OCI-LY1 (cell line): ENCODE results near the gene GINS3.

ENCODE experiments used
- H2AFZ ChIP-seq: fragments of 200-600 bp; sonication (generic), shearing (Covaris generic); 2 replicates; pipeline ENCODE4 v1.6.0; 2014; ENCODE audit warnings: antibody characterized with exemption, mild to moderate bottlenecking, low read length
- H3F3A ChIP-seq: fragments of 200-600 bp; sonication (generic), shearing (Covaris generic); 2 replicates; pipeline ENCODE4 v1.6.0; 2014; ENCODE audit warnings: mild to moderate bottlenecking, antibody characterized with exemption, low read length, moderate library complexity; ENCODE audit not compliant: insufficient read depth
- H3K27ac ChIP-seq: fragments of 200-600 bp; sonication (generic); 2 replicates; pipeline ENCODE4 v1.5.1; 2014; ENCODE audit warnings: low read length, mixed run types, mild to moderate bottlenecking, low read depth; ENCODE audit not compliant: poor library complexity, severe bottlenecking
- H3K27me3 ChIP-seq: fragments of 200-600 bp; sonication (generic); 2 replicates; pipeline ENCODE4 v1.6.0; 2014; ENCODE audit warnings: antibody characterized with exemption, mild to moderate bottlenecking, low read length, moderate library complexity; ENCODE audit not compliant: insufficient read depth
- H3K36me3 ChIP-seq: fragments of 200-600 bp; sonication (generic); 2 replicates; pipeline ENCODE4 v1.6.1; 2014; ENCODE audit warnings: mild to moderate bottlenecking, antibody characterized with exemption, low read length, moderate library complexity, mixed read lengths; ENCODE audit not compliant: insufficient read depth
- H3K4me1 ChIP-seq: fragments of 200-600 bp; sonication (generic); 2 replicates; pipeline ENCODE4 v1.5.1; 2014; ENCODE audit warnings: mild to moderate bottlenecking, low read length, moderate library complexity; ENCODE audit not compliant: insufficient read depth, severe bottlenecking
- H3K4me2 ChIP-seq: fragments of 200-600 bp; sonication (generic), shearing (Covaris generic); 2 replicates; pipeline ENCODE4 v1.6.1; 2014; ENCODE audit warnings: low read length
- H3K4me3 ChIP-seq: fragments of 200-600 bp; sonication (generic); 2 replicates; pipeline ENCODE4 v1.5.1; 2014; ENCODE audit warnings: low read length, low read depth, mild to moderate bottlenecking, mixed read lengths; ENCODE audit not compliant: poor library complexity, severe bottlenecking
- H3K79me2 ChIP-seq: fragments of 200-600 bp; shearing (Covaris generic); 2 replicates; pipeline ENCODE4 v1.6.1; 2016; ENCODE audit warnings: mixed run types, low read length, mixed read lengths; ENCODE audit not compliant: insufficient read depth
- H3K9ac ChIP-seq: fragments of 200-600 bp; sonication (generic), shearing (Covaris generic); 2 replicates; pipeline ENCODE4 v1.6.1; 2014; ENCODE audit warnings: mild to moderate bottlenecking, low read length, mixed read lengths
- H3K9me2 ChIP-seq: fragments of 200-600 bp; sonication (generic), shearing (Covaris generic); 2 replicates; pipeline ENCODE4 v1.6.1; 2014; ENCODE audit warnings: low read depth, mild to moderate bottlenecking, low read length, mixed read lengths
- H3K9me3 ChIP-seq: fragments of 200-600 bp; shearing (Covaris generic); 2 replicates; pipeline ENCODE4 v1.6.1; 2014; ENCODE audit warnings: low read length, mixed read lengths
- H4K20me1 ChIP-seq: fragments of 200-600 bp; sonication (generic), shearing (Covaris generic); 2 replicates; pipeline ENCODE4 v1.6.0; 2016; ENCODE audit warnings: mild to moderate bottlenecking, low read length; ENCODE audit not compliant: insufficient read depth
- CTCF ChIP-seq: fragments of 200-600 bp; sonication (generic), shearing (Covaris generic); IDR thresholded peaks from 2 replicates; pipeline ENCODE4 v1.5.1; 2017; ENCODE audit warnings: mild to moderate bottlenecking, antibody characterized with exemption, low read length, moderate library complexity, mixed read lengths
- EZH2 ChIP-seq: fragments of 200-600 bp; sonication (generic), shearing (Covaris generic); IDR thresholded peaks from 2 replicates; pipeline ENCODE4 v1.8.0; 2017; ENCODE audit warnings: borderline replicate concordance, mixed run types, mild to moderate bottlenecking, antibody characterized with exemption, low read length, moderate library complexity, mixed read lengths

The GINS3 gene

GRCh38 chr16:58346831-58347371, 45.4 kb upstream of the GINS3 start:
- no peak overlapping the region for H3K4me3 ChIP-seq
- no peak overlapping the region for H2AFZ ChIP-seq
- no peak overlapping the region for H3K9ac ChIP-seq
- H3K4me2 ChIP-seq, result no peak overlapping the region
- no peaks in the 10 kb centered on the region for H3F3A ChIP-seq
- no peak for TF ChIP-seq EZH2
- TF ChIP-seq CTCF, result no peak
- no peaks in the 10 kb centered on the region for H3K9me2 ChIP-seq
- H3K79me2 ChIP-seq, result no peaks in the 10 kb centered on the region
- H3K36me3 ChIP-seq, result no peaks in the 10 kb centered on the region
- no peaks in the 10 kb centered on the region for H4K20me1 ChIP-seq
- H3K9me3 ChIP-seq, result no peaks in the 10 kb centered on the region
- H3K4me1 ChIP-seq, result peaks cover 17% of the 10 kb centered on the region
- H3K27ac ChIP-seq, result no peak overlapping the region
- H3K27me3 ChIP-seq, result no peaks in the 10 kb centered on the region

- Histone ChIP-seq H3K4me3 (no peak overlapping the region), H2AFZ (no peak overlapping the region), H3K9me3 (no peaks in the 10 kb centered on the region)
Observed at GRCh38 chr16:58348986-58349385, 43.3 kb upstream of the GINS3 start.

GRCh38 chr16:58352690-58353089, 39.6 kb upstream of the GINS3 start:
- Histone ChIP-seq H4K20me1 (no peaks in the 10 kb centered on the region), H2AFZ (no peak overlapping the region), H3K9me3 (no peaks in the 10 kb centered on the region), H3K79me2 (no peaks in the 10 kb centered on the region), H3K4me3 (no peak overlapping the region), H3K36me3 (no peaks in the 10 kb centered on the region), H3K27me3 (no peaks in the 10 kb centered on the region), H3K4me1 (no peaks in the 10 kb centered on the region), H3K9ac (no peak overlapping the region), H3F3A (no peaks in the 10 kb centered on the region), H3K9me2 (no peaks in the 10 kb centered on the region), H3K4me2 (no peak overlapping the region), H3K27ac (no peak overlapping the region)
- no peak for TF ChIP-seq CTCF
- TF ChIP-seq EZH2, result no peak

More at GRCh38 chr16:58348986-58349385, 43.3 kb upstream of the GINS3 start:
- no peaks in the 10 kb centered on the region for H3K9me2 ChIP-seq
- H3K4me2 ChIP-seq, result no peak overlapping the region
- no peaks in the 10 kb centered on the region for H3K27me3 ChIP-seq
- H4K20me1 ChIP-seq, result no peaks in the 10 kb centered on the region
- H3K27ac ChIP-seq, result no peak overlapping the region
- H3K36me3 ChIP-seq, result no peaks in the 10 kb centered on the region
- no peaks in the 10 kb centered on the region for H3K79me2 ChIP-seq
- no peak for TF ChIP-seq CTCF
- TF ChIP-seq EZH2, result no peak
- no peaks in the 10 kb centered on the region for H3F3A ChIP-seq
- H3K9ac ChIP-seq, result no peak overlapping the region
- H3K4me1 ChIP-seq, result peaks cover 10% of the 10 kb centered on the region
